Testis (tissue), 2 donors: ENCODE measurements around the gene ABCB6.

Experiments used
- POLR2A ChIP-seq: fragments of 450-650 bp; IDR thresholded peaks from one replicate; pipeline ENCODE4 v1.6.1; 2017; ENCODE audit warnings: antibody characterized with exemption, mild to moderate bottlenecking, moderate library complexity
- TF ChIP-seq, protein P1 (sequence below), 3 experiments: fragments of 450-650 bp in 2 of 3; fragments of 200-600 bp in 1 of 3; sonication (generic) in 1 of 3; IDR thresholded peaks; one replicate each; pipeline ENCODE4 v1.5.1; 2016 to 2019; ENCODE audit warnings: antibody characterized with exemption in 3 of 3, mild to moderate bottlenecking in 2 of 3, moderate library complexity in 1 of 3

DNA sequence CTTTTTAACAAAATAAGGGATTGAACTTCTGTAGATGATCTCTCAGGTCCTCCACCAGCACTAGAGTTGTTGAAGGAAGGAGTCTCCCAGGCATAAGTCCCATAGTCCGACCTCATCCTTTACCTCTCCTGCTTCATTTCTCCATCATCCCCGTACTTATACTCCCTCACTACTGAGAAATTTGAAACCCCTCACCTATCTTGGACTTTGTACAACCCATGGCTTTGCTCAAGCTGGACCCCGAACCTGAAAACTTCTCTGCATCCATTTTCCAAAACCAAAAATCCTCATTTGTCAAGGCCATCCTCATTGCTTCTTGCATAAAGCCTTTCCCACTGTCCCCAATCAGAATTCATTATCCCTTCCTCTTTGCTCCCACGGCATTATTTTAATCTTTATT, 57.7 kb downstream of the ABCB6 start:
- TF ChIP-seq, protein P1, sequence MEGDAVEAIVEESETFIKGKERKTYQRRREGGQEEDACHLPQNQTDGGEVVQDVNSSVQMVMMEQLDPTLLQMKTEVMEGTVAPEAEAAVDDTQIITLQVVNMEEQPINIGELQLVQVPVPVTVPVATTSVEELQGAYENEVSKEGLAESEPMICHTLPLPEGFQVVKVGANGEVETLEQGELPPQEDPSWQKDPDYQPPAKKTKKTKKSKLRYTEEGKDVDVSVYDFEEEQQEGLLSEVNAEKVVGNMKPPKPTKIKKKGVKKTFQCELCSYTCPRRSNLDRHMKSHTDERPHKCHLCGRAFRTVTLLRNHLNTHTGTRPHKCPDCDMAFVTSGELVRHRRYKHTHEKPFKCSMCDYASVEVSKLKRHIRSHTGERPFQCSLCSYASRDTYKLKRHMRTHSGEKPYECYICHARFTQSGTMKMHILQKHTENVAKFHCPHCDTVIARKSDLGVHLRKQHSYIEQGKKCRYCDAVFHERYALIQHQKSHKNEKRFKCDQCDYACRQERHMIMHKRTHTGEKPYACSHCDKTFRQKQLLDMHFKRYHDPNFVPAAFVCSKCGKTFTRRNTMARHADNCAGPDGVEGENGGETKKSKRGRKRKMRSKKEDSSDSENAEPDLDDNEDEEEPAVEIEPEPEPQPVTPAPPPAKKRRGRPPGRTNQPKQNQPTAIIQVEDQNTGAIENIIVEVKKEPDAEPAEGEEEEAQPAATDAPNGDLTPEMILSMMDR (IDR thresholded peaks at IDR 0.05) = no peak
- no peak for TF ChIP-seq POLR2A
